ENCODE results near the gene AKT3.
"Not testable (repeated sequence)": the region's sequence is repeated elsewhere in the genome, so short reads cannot be mapped to it uniquely, and the experiment has no call there.

The AKT3 gene

GRCh38 chr1:243837907-243838535 lies 12.0 kb downstream of the AKT3 start:
- DNase-seq, result no peak

GRCh38 chr1:243834130-243834529 lies 15.9 kb downstream of the AKT3 start:
- no peak for DNase-seq

- DNase-seq, result no peak
Observed at GRCh38 chr1:243831463-243831862, 18.6 kb downstream of the AKT3 start.

GRCh38 chr1:243827206-243827605 lies 22.8 kb downstream of the AKT3 start:
- no peak for DNase-seq

- not testable (repeated sequence) for DNase-seq
Observed at GRCh38 chr1:243824907-243825306, 25.1 kb downstream of the AKT3 start.

- DNase-seq, result no peak
Observed at GRCh38 chr1:243821177-243821680, 28.8 kb downstream of the AKT3 start.

- no peak for DNase-seq
Observed at GRCh38 chr1:243819438-243819839, 30.6 kb downstream of the AKT3 start.

GRCh38 chr1:243818978-243819377 lies 31.1 kb downstream of the AKT3 start:
- no peak for DNase-seq

- DNase-seq, result no peak
Observed at GRCh38 chr1:243814718-243815117, 35.3 kb downstream of the AKT3 start.

GRCh38 chr1:243807346-243807745 lies 42.7 kb downstream of the AKT3 start:
- not testable (repeated sequence) for DNase-seq

GRCh38 chr1:243806310-243806709 lies 43.7 kb downstream of the AKT3 start:
- no peak for DNase-seq

GRCh38 chr1:243802736-243803135 lies 47.3 kb downstream of the AKT3 start:
- DNase-seq, result no peak

- no peak for DNase-seq
Observed at GRCh38 chr1:243801378-243801777, 48.7 kb downstream of the AKT3 start.

GRCh38 chr1:243799908-243800307 lies 50.1 kb downstream of the AKT3 start:
- DNase-seq, result no peak

GRCh38 chr1:243798726-243799125 lies 51.3 kb downstream of the AKT3 start:
- no peak for DNase-seq

GRCh38 chr1:243796016-243796415 lies 54.0 kb downstream of the AKT3 start:
- DNase-seq, result no peak

GRCh38 chr1:243793298-243793697 lies 56.7 kb downstream of the AKT3 start:
- no peak for DNase-seq

GRCh38 chr1:243792891-243793290 lies 57.2 kb downstream of the AKT3 start:
- no peak for DNase-seq

GRCh38 chr1:243792401-243792800 lies 57.6 kb downstream of the AKT3 start:
- DNase-seq, result no peak

GRCh38 chr1:243791586-243792267 lies 58.3 kb downstream of the AKT3 start:
- DNase-seq, result no peak

- DNase-seq, result no peak
Observed at GRCh38 chr1:243790404-243790803, 59.6 kb downstream of the AKT3 start.

- DNase-seq, result no peak
Observed at GRCh38 chr1:243786531-243786930, 63.5 kb downstream of the AKT3 start.

GRCh38 chr1:243784506-243784905 lies 65.5 kb downstream of the AKT3 start:
- DNase-seq, result no peak

GRCh38 chr1:243783714-243784113 lies 66.3 kb downstream of the AKT3 start:
- DNase-seq, result no peak
